OCI-LY3 (cell line): ENCODE results near the gene LHCGR.

Source experiments
- H2AFZ ChIP-seq: fragments of 200-600, 300-600 bp; shearing (Covaris generic); 2 replicates; pipeline ENCODE4 v1.6.0; 2014; ENCODE audit warnings: antibody characterized with exemption, low read depth, low read length
- H3K27ac ChIP-seq: fragments of 200-600, 300-600 bp; sonication (generic); 2 replicates; pipeline ENCODE4 v1.5.1; 2014; ENCODE audit warnings: mild to moderate bottlenecking, low read length, moderate library complexity, mixed read lengths
- H3K27me3 ChIP-seq: fragments of 200-600, 300-600 bp; sonication (generic); 2 replicates; pipeline ENCODE4 v1.6.1; 2014; ENCODE audit warnings: low read depth, low read length, mixed read lengths
- H3K36me3 ChIP-seq: fragments of 200-600, 300-600 bp; sonication (generic); replicated peaks from 2 replicates; pipeline ENCODE3; 2014; ENCODE audit warnings: low read depth, low read length, mixed read lengths
- H3K4me1 ChIP-seq: fragments of 300-600, 200-600 bp; sonication (generic); 2 replicates; pipeline ENCODE4 v1.6.1; 2014; ENCODE audit warnings: low read length, mixed read lengths
- H3K4me2 ChIP-seq: fragments of 200-600, 300-600 bp; sonication (generic); 2 replicates; pipeline ENCODE4 v1.6.1; 2014; ENCODE audit warnings: low read length, mixed read lengths
- H3K4me3 ChIP-seq: fragments of 300-600, 200-600 bp; sonication (generic); 2 replicates; pipeline ENCODE4 v1.5.1; 2014; ENCODE audit warnings: antibody characterized with exemption, mild to moderate bottlenecking, low read length, moderate library complexity
- H3K79me2 ChIP-seq: fragments of 300-600, 200-600 bp; shearing (Covaris generic); 2 replicates; pipeline ENCODE4 v1.6.1; 2014; ENCODE audit warnings: mild to moderate bottlenecking, low read length, mixed read lengths
- H3K9ac ChIP-seq: fragments of 300-600, 200-600 bp; shearing (Covaris generic); 2 replicates; pipeline ENCODE4 v1.6.0; 2014; ENCODE audit warnings: mild to moderate bottlenecking, low read length, moderate library complexity
- H3K9me3 ChIP-seq: fragments of 200-600, 300-600 bp; shearing (Covaris generic); 2 replicates; pipeline ENCODE4 v1.6.1; 2014; ENCODE audit warnings: low read length, mixed read lengths; ENCODE audit not compliant: insufficient read depth
- H4K20me1 ChIP-seq: fragments of 200-600, 300-600 bp; sonication (generic); 2 replicates; pipeline ENCODE4 v1.6.1; 2016; ENCODE audit warnings: low read length, mixed read lengths; ENCODE audit not compliant: insufficient read depth
- EZH2phosphoT487 ChIP-seq: fragments of 200-600 bp; shearing (Covaris generic); IDR thresholded peaks from 2 replicates; pipeline ENCODE4 v1.6.1; 2018; ENCODE audit warnings: antibody characterized with exemption, mixed run types, low read depth
- TF ChIP-seq, protein P1 (sequence below): fragments of 200-600, 300-600 bp; sonication (generic); IDR thresholded peaks from 2 replicates; pipeline ENCODE4 v1.5.1; 2014; ENCODE audit warnings: antibody characterized with exemption, low read length, low read depth

LHCGR gene

DNA sequence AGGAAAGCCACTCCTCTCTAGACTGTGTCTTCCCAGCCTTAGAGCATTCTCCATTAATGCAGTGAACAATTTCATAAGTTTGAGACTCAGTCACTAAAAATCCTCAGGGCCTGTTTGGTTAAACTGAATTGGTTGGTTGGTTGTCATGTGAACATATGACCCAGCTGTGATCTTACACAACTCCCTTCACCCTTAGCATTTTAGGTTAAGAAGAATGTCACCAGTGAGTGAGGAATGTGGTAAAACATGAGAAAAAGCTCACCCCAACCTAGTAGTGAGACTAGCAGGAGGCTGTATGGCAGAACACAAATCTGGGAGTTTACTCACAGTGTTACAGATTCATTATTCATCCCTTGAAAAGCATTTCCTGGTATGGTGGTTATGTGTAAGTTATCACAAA is 32.4 kb downstream of the LHCGR start:
- TF ChIP-seq, protein P1, sequence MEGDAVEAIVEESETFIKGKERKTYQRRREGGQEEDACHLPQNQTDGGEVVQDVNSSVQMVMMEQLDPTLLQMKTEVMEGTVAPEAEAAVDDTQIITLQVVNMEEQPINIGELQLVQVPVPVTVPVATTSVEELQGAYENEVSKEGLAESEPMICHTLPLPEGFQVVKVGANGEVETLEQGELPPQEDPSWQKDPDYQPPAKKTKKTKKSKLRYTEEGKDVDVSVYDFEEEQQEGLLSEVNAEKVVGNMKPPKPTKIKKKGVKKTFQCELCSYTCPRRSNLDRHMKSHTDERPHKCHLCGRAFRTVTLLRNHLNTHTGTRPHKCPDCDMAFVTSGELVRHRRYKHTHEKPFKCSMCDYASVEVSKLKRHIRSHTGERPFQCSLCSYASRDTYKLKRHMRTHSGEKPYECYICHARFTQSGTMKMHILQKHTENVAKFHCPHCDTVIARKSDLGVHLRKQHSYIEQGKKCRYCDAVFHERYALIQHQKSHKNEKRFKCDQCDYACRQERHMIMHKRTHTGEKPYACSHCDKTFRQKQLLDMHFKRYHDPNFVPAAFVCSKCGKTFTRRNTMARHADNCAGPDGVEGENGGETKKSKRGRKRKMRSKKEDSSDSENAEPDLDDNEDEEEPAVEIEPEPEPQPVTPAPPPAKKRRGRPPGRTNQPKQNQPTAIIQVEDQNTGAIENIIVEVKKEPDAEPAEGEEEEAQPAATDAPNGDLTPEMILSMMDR: no peak
- TF ChIP-seq EZH2phosphoT487: no peak
- H2AFZ ChIP-seq: no peak overlapping the region
- no peaks in the 10 kb centered on the region for H4K20me1 ChIP-seq
- no peaks in the 10 kb centered on the region for H3K9me3 ChIP-seq
- no peak overlapping the region for H3K4me3 ChIP-seq
- H3K4me2 ChIP-seq: no peak overlapping the region
- H3K9ac ChIP-seq: no peak overlapping the region
- no peaks in the 10 kb centered on the region for H3K4me1 ChIP-seq
- H3K27me3 ChIP-seq: no peaks in the 10 kb centered on the region
- no peak overlapping the region for H3K27ac ChIP-seq
- H3K36me3 ChIP-seq: no peaks in the 10 kb centered on the region
- H3K79me2 ChIP-seq: no peaks in the 10 kb centered on the region

DNA sequence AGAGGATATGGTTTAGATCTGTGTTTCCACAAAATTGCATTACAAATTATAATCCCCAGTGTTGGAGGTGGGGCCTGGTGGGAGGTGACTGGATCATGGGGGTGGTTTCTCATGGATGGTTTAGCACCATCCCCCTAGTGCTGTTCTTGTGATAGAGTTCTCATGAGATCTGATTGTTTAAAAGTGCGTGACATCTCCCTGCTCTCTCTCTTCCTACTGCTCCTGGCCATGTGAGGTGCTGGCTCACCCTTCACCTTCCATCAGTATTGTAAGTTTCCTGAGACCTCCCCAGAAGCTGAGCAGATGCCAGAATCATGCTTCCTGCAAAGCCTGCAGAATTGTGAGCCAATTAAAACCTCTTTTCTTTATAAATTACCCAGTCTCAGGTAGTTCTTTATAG is 33.1 kb downstream of the LHCGR start:
- H3K9ac ChIP-seq: no peak overlapping the region
- TF ChIP-seq, protein P1: no peak
- no peak for TF ChIP-seq EZH2phosphoT487
- no peak overlapping the region for H3K4me2 ChIP-seq
- no peak overlapping the region for H3K4me3 ChIP-seq
- no peak overlapping the region for H3K27ac ChIP-seq
- H3K4me1 ChIP-seq: no peaks in the 10 kb centered on the region
- no peaks in the 10 kb centered on the region for H3K27me3 ChIP-seq
- H3K79me2 ChIP-seq: no peaks in the 10 kb centered on the region
- no peaks in the 10 kb centered on the region for H3K9me3 ChIP-seq
- no peak overlapping the region for H2AFZ ChIP-seq
- no peaks in the 10 kb centered on the region for H4K20me1 ChIP-seq
- H3K36me3 ChIP-seq: no peaks in the 10 kb centered on the region

DNA sequence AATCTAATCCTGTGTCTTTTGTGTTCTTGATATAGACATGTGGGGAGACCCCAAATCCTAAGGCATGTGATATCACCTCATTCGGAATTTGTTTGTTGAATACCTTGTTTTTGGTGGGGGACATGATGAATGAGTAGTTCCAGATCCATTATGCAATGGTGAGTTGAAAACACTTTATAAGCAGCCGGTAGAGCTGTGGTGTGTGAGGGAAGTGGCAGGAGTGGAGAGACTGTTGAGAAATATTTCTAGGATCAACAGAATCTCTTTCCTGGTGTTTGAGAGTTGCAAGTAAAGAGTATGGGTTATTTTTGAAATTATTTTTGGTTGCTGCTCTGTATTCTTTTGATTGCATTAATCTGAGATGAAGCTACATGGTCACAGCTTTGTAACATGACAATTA is 34.4 kb downstream of the LHCGR start:
- Histone ChIP-seq H2AFZ (no peak overlapping the region), H4K20me1 (no peaks in the 10 kb centered on the region), H3K9ac (no peak overlapping the region), H3K4me1 (no peaks in the 10 kb centered on the region), H3K4me3 (no peak overlapping the region), H3K36me3 (no peaks in the 10 kb centered on the region), H3K4me2 (no peak overlapping the region), H3K27ac (no peak overlapping the region), H3K79me2 (no peaks in the 10 kb centered on the region), H3K9me3 (no peaks in the 10 kb centered on the region), H3K27me3 (no peaks in the 10 kb centered on the region)
- TF ChIP-seq, protein P1: no peak
- no peak for TF ChIP-seq EZH2phosphoT487

DNA sequence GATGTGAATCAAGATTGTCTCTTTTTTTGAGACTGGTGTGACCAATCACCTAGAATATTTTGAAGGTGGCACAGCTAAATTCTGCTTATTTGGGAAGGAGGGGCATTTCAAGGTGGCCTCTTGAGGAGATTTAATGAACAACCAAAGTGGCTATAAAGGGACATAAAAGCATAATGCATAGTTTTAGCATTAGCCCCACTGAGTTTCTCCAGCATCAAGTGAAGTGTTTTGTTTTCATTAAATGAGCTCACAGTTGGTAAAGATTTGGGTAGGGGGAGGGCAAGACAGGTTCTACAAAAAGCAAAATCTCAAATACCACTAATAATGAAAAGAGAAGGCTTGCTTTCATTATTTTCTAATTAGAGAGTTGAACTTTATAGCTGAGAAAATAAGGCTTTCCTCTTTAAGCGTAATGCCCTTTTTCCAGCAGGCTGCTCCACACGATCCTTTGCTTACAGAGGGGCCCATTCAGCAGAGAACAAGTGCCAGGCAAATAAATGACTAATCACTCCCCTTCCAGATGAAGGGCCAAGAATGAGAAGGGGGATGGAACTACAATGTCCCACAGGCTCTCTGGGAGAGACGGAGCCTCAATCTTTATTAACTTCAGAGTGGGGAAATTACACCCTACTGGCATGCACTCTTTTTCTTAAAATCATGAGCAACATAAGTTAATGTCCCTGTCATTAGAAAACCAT is 35.9 kb downstream of the LHCGR start:
- Histone ChIP-seq H3K79me2 (no peaks in the 10 kb centered on the region), H2AFZ (no peak overlapping the region), H3K4me2 (no peak overlapping the region), H3K27me3 (no peaks in the 10 kb centered on the region), H3K27ac (no peak overlapping the region), H3K36me3 (no peaks in the 10 kb centered on the region), H4K20me1 (no peaks in the 10 kb centered on the region), H3K4me3 (no peak overlapping the region), H3K4me1 (no peaks in the 10 kb centered on the region), H3K9ac (no peak overlapping the region), H3K9me3 (no peaks in the 10 kb centered on the region)
- no peak for TF ChIP-seq EZH2phosphoT487
- TF ChIP-seq, protein P1: no peak
